KBM-7 (cell line): ENCODE measurements around the gene STMND1.

ENCODE experiments used
- DNase-seq: peaks from one replicate; pipeline ENCODE4 v3.0.0-alpha.2; 2015
- in situ Hi-C: fragments of 300-500 bp; cut with MboI; formaldehyde crosslinking; loops from 2 replicates; pipeline ENCODE4 v1.14.3; 2020; ENCODE audit warnings: low sequenced_read_pairs, low pct_unique_long_range_greater_than_20kb, mixed read lengths

The STMND1 gene

GRCh38 chr6:17096096-17096495 lies 5.8 kb upstream of the STMND1 start:
- DNase-seq: no peak
- in situ Hi-C loops: no loop called here

GRCh38 chr6:17096652-17097051 lies 5.2 kb upstream of the STMND1 start:
- in situ Hi-C loops: no loop called here
- no peak for DNase-seq

GRCh38 chr6:17097982-17098381 lies 3.9 kb upstream of the STMND1 start:
- in situ Hi-C loops: no loop called here
- DNase-seq: no peak

- in situ Hi-C loops: no loop called here
- DNase-seq: no peak
Measured at GRCh38 chr6:17098538-17098937, 3.3 kb upstream of the STMND1 start.

GRCh38 chr6:17099401-17100059 lies 2.3 kb upstream of the STMND1 start:
- in situ Hi-C loops: no loop called here
- DNase-seq: no peak

- no peak for DNase-seq
- in situ Hi-C loops: no loop called here
Measured at GRCh38 chr6:17100806-17101205, 1.0 kb upstream of the STMND1 start.

GRCh38 chr6:17102258-17102870 lies 514 bp downstream of the STMND1 start:
- in situ Hi-C loops: no loop called here
- no peak for DNase-seq

GRCh38 chr6:17103715-17104114 lies 1.9 kb downstream of the STMND1 start:
- DNase-seq: no peak
- in situ Hi-C loops: no loop called here

GRCh38 chr6:17107863-17108262 lies 6.0 kb downstream of the STMND1 start:
- in situ Hi-C loops: no loop called here
- no peak for DNase-seq

- in situ Hi-C loops: no loop called here
- no peak for DNase-seq
Measured at GRCh38 chr6:17115251-17116116, 13.6 kb downstream of the STMND1 start.

GRCh38 chr6:17116117-17116440 lies 14.2 kb downstream of the STMND1 start:
- in situ Hi-C loops: no loop called here
- DNase-seq: no peak

- no peak for DNase-seq
- in situ Hi-C loops: no loop called here
Measured at GRCh38 chr6:17120019-17120418, 18.2 kb downstream of the STMND1 start.

GRCh38 chr6:17125407-17125806 lies 23.6 kb downstream of the STMND1 start:
- DNase-seq: no peak
- in situ Hi-C loops: no loop called here

GRCh38 chr6:17130786-17131185 lies 28.9 kb downstream of the STMND1 start:
- in situ Hi-C loops: no loop called here
- no peak for DNase-seq

GRCh38 chr6:17132967-17133366 lies 31.1 kb downstream of the STMND1 start:
- no peak for DNase-seq
- in situ Hi-C loops: no loop called here

- in situ Hi-C loops: no loop called here
Measured at GRCh38 chr6:17138033-17138432, 36.2 kb downstream of the STMND1 start.

GRCh38 chr6:17144016-17144415 lies 42.2 kb downstream of the STMND1 start:
- in situ Hi-C loops: no loop called here
- DNase-seq: no peak

More at GRCh38 chr6:17138033-17138432, 36.2 kb downstream of the STMND1 start:
- DNase-seq: no peak

GRCh38 chr6:17149571-17149970 lies 47.7 kb downstream of the STMND1 start:
- no peak for DNase-seq
- in situ Hi-C loops: no loop called here

- in situ Hi-C loops: loop anchor here (25.0 kb wide), 1 partner anchor 437 kb away; no protein-coding TSS in a partner anchor
- DNase-seq: no peak
Measured at GRCh38 chr6:17150096-17150495, 48.2 kb downstream of the STMND1 start.

GRCh38 chr6:17151888-17152287 lies 50.0 kb downstream of the STMND1 start:
- in situ Hi-C loops: loop anchor here (25.0 kb wide), 1 partner anchor 435 kb away; no protein-coding TSS in a partner anchor
- DNase-seq: no peak
